HG03097 (cell line): ENCODE results near the gene TMEM186.
"Not testable (repeated sequence)": the region's sequence is repeated elsewhere in the genome, so short reads cannot be mapped to it uniquely, and the experiment has no call there.

Experiments used
- ATAC-seq: cut with Tn5 transposase; IDR thresholded peaks from one replicate; pipeline ENCODE4 v1.9.1; 2021; ENCODE audit not compliant: unreplicated experiment, low FRiP score

Gene TMEM186, protein sequence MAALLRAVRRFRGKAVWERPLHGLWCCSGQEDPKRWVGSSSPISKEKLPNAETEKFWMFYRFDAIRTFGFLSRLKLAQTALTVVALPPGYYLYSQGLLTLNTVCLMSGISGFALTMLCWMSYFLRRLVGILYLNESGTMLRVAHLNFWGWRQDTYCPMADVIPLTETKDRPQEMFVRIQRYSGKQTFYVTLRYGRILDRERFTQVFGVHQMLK

DNA sequence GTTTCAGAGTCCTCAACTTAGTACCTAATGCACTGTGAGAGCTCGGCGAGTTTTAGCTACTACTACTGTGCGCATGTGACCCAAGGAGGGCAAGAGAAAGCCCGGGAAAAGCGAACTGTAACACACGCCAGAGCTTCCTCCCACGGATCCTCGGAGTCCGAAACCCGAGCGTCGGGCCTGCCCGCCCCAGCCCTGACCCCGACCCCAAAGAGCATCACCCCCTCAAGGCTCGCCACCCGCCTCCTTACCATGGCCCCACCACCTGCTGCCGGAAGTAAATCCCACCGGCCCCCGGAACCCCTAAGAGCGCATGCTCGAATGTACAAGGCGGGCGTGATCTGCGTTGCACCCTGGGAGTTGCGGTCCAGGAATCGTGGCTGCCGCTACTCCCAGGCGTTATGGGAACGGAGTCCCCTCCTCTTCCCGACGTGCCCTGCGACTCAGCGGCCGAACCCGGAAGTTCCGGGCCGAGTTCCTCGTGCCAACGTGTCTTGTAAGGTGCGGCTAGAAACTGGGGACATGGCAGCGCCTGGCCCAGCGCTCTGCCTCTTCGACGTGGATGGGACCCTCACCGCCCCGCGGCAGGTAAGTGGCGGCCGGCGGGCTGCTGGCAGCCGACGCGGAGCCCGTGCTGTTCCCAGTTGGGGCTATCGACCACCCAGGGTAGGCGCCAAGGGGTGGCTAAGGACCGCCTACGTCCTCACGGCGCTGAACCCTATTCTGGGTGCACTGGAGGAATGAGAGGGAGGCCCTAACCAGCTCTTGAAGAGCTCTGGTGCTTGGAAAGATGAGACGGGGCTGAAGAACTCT lies at the start of gene TMEM186, which contains the start of gene PMM2:
TSS of gene TMEM186 (minus strand) at position 276 of the 810 bp plus-strand sequence. CDS start at position 251, 25 bp downstream.
TSS of gene PMM2 (plus strand) at position 476 of the 810 bp plus-strand sequence. CDS start at position 520, 44 bp downstream.
- peak; percentile 93 for ATAC-seq

DNA sequence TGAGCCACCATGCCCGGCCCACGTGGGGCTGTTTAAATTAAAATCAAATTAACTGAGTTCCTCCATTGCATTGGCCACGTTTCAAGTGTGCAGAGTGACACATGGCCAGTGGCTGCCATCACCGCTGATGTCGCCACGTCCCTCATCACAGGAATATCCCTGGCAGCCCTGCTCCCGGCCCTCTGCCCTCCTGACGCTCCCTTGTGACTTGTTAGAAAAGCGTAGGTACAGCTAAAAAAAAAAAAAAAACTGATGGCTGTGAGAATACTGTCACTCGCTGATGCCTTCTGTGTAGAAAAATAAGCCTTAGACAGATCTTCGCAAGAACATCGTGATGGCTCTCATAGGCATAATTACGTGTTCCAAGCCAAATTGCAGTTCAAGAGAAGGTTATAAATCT lies 49.7 kb upstream of the TMEM186 start:
- no peak for ATAC-seq

DNA sequence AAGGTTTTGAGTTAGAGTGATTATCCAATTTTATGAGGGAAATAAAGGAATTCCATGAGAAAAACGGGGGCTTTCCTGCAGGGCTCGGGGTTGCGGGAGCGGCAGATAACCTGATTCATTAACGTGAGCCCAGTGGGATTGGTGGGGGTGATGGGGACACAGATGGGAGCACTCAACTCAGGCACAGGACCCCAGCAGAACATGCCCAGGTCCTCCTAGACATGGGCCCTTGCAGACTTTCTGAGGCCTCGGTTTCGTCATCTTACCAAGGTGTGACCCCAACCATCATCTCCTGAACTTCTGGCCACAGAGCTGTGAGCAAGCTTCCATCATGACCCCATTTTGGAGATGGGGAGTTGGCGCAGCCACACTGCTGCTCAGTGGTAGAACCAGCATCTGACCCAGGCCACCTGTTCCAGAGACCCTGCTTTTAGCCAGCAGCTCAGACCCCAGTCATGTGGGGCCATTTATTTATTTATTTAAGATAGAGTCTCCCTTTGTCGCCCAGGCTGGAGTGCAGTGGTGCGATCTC lies 49.0 kb upstream of the TMEM186 start:
- no peak for ATAC-seq

DNA sequence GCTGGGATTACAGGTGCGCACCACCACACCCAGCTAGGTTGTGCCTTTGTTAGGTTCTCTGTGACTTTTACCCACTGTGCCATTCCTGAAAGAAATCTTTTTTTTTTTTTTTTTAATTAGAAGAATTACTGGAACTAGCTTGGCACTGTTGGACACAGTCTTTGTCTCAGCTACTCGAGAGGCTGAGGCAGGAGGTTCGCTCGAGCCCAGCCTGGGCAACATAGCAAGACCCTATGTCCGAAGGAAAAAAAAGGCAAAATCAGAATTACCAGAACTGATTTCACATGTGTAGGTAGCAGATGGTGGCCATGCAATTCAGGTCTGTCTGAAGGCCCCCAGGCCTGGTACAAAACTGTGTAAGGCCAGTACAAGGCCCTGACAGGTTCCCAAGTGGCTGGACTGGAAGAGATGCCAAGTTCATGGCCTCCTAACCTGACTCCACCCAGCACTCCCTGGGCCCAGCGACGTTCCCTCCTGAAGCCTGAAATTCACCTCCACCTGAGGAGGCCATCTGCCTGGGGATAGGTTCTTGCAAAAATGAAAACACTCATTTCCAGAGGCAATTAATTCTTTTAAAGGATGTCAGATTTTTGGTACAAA lies 48.4 kb upstream of the TMEM186 start:
- no peak for ATAC-seq

DNA sequence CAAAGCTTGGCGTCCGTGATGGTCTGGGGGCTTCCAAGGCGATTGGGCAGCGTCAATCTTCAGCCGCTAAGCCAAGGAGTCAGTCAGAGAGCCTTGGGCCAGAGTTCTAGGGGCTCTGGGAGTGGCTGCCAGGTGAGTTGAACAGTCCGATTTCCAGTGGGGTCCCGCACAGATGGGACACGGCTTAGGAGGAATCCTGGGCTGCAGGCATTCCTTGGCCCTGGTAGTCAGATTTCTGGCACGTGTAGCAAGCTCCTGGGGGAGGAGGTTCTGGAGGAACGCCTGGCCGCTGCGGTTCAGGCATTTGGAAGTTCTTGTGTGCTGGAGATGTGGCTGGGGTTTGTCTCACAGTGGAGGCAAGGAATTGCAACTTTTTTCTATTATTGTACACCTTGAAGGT lies 45.9 kb upstream of the TMEM186 start:
- ATAC-seq, result not testable (repeated sequence)

DNA sequence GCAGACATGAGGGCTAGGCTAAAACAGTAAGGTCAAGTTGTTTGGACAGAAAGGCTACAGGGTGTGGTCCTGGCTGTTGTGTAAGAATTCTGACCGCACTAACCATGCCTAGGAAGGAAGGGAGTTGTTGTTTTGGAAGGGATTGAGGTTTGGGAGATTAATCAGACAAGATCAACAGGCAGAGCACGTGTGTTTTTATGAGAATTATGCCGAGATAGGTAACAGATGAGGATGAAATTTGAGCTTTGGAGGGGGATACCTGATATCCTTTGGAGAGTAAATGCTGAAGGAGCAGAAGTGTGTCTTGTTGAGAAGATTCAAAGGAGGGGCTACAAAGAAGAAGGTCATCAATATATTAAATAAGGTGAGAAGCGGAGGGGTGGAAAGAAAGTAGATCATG lies 44.6 kb upstream of the TMEM186 start:
- not testable (repeated sequence) for ATAC-seq

DNA sequence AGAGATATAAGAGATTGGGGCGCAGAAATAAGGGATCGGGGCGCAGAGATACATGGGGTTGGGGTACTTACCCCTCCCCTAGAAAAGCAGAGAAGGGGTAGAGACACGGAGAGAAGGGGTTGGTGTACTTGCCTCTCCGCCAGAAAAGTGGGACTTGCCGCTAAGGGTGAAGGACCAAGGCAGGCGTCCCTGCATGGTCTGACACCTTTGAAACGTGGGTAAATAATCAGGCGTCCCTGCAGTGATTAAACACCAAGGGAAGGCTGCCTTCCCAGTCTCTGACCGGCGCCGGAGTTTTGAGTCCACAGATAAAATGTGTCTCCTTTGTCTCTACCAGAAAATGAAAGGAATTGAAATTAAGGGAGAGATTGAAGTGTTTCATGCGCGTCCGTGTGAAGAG lies 40.2 kb upstream of the TMEM186 start:
- ATAC-seq, result not testable (repeated sequence)

DNA sequence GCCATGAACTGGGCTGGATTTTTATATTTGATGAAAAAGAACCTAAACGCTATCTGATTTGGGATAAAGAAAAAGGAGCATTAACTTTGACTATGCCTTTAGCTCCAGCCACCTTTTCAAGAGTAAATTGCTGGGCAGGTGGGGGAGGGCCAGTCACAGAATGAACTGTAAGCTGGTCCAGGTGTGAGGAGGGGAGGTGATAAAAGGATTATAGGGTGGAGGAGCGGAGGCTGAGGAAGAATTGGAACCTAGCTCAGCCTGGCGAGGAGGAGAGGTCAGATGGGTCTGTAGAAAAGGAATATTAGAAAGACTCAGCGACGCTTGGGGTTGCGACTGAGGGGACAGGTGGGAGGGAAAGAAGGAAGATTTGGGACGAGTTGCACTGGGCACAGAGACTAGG lies 39.4 kb upstream of the TMEM186 start:
- ATAC-seq, result not testable (repeated sequence)

DNA sequence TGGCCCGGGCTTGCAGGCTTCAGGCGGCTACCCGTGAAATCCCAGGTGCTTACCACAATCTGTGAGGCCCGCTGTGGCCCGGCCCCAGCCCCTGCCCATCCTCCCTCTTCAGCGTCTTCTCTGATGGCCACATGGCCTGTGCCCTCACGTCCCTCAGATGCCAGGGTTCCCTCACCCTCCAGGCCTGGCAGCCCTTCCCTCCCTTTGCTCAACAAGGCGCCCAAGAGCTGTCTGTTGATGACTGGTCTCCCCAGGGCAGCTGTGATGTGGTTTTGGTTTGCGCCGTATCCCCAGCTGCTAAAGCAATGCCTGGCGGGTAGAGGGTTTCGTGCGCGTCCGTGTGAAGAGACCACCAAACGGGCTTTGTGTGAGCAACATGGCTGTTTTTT lies 35.3 kb upstream of the TMEM186 start:
- ATAC-seq, result no peak

DNA sequence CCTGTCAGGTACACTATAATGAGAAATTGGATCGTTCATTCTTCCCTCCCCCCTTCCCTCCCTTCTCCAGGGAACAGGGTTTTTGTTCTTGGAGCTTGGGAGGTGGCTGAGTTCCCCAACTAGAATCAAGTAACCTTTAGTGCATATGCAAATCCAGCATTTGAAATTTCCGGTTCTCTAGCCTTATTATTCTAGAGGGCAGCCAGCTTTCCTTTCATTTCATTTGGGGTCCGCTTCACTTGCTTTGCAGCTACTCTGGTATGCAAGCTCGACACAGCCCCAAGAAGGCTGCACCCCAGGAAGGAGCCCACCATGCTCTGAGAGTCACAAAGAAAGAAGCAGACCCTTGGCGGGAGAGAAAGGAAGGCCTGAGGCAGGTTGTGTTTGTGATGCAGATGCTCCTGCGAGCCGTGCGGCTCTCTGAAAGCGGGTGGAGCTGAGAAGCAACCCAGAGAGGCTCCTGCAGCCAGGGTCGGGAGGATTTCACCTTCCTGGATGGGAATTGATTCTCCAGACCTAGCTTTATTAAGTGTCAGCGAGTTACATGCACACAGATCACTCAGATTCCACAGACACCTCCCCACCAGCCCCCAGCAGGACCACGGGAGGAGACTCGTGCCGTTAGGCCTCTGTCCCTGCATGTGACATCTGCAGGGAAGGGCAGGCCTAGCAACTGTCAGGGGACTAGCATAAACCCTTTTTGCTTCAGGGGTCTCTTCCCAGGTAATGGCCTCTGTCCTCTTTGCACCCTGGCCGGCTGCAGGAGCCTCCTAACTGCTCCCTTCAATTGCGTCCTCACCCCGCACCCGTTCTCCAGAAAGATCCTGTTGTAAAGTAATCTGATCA lies 34.7 kb upstream of the TMEM186 start:
- no peak for ATAC-seq

DNA sequence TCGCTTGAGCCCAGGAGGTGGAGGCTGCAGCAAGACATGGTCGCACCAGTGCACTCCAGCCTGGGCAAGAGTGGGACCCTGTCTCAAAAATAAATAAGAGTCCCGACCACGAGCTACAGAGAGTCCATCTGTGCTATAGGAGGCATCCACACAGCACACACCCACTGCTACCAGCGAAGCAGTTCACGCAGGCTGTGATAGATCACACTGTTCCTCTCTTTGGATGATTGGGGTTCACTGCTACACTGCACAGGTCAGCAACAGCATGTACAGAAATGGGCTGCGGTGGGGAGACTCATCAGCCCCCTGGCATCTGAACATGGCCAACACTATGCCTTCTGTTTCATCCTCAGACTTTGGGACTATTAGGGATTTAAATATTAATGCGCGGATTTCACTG lies 34.0 kb upstream of the TMEM186 start:
- ATAC-seq, result no peak

DNA sequence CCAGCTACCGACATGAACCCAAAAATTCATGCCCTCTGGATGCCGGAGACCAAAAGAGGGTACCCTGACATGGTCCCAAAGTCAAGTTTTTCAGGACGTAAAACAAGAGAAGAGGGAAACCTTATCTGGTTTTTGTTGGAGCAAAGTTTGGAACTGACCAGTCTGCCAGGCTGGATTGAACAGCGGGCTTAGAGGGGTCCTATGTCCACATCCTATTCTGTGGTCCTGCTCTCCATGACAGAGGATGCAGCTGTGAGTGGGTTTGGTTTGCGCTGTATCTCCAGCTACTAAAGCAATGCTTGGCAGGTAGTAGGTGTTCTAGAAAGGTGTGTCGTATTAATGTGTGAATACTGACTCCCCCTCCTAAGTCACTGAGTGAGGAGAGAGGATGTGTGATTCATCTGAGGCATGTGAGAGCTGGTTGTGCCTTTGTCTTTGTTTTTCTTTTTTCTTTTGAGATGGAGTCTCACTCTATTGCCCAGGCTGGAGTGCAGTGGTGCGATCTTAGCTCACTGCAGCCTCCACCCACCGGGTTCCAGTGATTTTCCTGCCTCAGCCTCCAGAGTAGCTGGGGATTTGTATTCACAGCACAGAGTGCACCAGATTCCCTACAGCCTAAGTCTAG lies 31.2 kb upstream of the TMEM186 start:
- ATAC-seq, result no peak

DNA sequence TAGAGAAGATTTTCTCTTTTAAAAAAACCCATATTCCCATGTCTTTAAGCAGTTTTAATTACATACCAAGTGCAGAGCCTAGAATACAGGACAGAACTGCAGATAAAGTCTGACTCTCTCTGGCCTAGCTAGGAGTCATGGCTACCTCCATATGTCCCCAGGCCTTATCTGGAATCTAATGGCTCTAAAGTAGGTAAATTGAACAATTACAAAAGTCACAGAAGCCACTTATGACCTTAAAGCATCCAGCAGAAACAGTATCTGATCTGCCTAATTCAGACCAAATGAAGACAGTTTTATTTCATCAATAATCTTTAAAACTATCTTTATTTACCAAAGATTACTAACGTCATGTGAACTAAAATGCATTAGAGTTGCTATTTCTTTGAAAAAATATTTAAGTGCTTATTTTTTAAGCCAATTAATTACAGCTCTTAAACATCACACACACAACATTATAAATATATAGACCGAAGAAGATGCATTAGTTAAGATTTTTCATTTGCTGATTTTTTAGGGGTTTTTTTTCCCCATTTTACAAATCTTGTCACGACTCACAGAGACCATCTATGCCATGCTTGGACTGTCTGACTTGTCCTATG lies 28.9 kb upstream of the TMEM186 start:
- no peak for ATAC-seq

DNA sequence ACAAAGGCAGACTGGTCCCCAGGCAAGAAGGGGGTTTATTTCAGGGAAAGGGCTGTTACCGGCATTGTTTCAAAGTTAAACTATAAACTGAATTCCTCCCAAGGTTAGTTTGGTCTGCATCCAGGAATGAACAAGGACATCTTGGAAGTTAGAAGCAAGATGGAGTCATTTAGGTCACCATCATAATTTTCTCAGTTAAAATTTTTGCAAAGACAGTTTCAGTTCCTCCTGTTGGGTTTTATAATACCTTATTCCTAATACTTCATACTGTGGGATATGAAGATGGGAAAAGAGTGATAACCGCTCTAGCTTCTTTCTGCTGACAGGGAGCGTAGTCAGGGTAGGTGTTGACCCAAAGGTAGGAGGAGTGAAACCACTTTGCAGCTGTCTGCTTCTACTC lies 25.0 kb upstream of the TMEM186 start:
- no peak for ATAC-seq

DNA sequence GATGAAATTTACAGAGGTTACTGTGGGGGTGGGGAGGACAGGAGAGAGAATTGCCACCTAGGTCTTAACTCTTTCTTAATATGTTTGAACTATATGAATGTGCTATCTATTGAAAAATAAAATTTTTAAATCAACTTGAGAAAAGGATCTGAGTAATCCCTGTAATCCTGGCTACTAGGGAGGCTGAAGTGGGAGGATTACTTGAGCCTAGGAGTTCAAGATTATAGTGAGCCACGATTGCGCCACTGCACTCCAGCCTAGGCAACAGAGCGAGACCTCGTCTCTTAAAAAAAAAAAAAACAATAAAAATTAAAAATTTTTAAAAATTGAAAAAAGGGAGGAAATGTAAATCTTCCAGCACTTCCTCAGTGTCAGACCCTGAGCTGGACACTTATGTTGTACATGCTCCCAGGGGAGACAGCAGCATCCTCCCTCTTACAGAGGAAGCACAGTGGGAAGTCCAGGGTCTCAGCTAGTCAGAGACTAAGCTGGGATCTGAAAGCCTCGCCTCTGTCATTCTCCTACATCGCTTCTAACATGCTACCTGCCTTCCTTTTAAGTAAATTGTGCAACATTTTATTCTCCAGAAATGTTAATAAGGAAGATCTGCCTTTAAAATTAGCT lies 22.1 kb upstream of the TMEM186 start:
- no peak for ATAC-seq

DNA sequence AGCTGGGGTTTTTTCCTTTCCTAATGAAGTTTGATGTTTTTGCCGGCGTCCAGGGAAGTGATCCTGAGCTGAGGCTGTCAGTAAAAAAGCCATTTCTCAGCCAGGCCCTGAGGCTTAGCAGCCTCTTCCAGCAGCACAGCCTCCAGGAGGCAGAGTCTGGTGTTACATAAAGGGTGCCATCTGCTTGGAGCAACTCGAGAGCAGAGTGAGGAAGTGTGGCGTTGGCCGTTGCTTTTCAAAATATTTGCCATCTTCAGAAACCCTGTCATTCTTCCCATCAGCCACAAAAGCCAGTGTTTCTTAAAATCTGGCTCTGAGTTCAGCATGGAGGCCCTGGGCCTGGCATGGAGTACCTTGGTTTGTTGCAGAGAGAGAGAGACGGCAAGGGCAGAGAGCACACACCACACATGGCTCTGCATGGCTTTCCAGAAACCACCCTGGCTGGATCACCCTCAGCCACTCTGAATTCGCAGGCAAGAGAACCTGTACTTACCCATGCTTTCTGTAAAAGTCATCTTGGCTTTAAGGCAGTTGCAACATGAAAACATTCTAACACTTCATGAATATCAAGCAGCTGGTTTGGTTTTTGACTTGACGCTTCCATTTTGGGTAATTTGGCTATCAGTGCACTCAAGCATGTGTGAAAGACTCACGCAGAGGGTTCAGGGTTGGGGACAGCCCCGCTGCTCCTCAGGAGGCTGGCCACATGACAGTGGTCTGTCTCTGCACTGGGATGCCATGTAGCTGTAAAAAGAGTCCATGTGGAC lies 21.2 kb upstream of the TMEM186 start:
- ATAC-seq, result no peak

DNA sequence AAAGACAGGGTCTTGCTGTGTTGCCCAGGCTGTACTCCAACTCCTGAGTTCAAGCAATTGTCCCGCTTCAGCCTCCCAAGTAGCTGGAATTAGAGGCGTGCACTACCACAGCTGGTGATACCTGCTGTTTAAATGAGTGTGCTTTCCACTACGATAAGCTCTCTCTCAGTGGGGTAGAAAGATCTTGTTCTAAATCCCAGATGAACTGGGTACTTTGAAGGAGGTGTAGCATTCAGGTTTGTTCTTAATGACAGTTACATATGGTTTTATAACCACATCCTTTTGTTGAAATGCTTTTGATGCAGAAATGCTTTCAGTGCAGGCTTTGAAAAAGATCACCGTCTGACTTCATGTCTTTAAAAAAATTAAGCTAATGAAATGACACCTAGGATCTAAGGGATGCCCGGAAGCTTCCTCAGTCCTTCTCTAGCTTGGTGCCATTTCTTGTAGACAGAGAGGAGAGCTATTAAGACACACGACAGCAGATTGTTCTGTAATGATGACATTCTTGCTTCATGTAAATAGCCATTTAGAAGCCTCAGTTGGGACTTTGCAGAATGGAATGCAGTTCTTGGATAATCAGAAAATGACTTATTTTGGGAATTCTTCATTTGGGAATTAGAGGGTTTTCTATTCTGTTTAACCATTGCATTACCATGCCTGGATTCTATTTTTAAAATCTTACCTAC lies 19.7 kb upstream of the TMEM186 start:
- ATAC-seq, result no peak
